Neural cell (in vitro differentiated cells): Measurements from ENCODE around the gene ARL4C. TPM values are rescaled to one million over a fixed set of nuclear protein-coding genes. Genes with fewer than 3 reads are reported as not detected.

Experiments used
- H2AFZ ChIP-seq: fragments of 200-600, 300-800 bp; sonication (generic), shearing (Covaris generic); 2 replicates; pipeline ENCODE4 v1.6.0; 2014; ENCODE audit warnings: low read depth, mild to moderate bottlenecking, antibody characterized with exemption, low read length, moderate library complexity
- H3F3A ChIP-seq: fragments of 200-600 bp; shearing (Covaris generic); 2 replicates; pipeline ENCODE4 v1.6.1; 2016; ENCODE audit warnings: mild to moderate bottlenecking, moderate library complexity, mixed read lengths, antibody characterized with exemption, low read length; ENCODE audit not compliant: insufficient read depth, poor library complexity, severe bottlenecking
- H3K27ac ChIP-seq: fragments of 200-600, 300-800 bp; sonication (generic), shearing (Covaris generic); 2 replicates; pipeline ENCODE4 v1.5.1; 2014; ENCODE audit warnings: mild to moderate bottlenecking, low read length, moderate library complexity
- H3K27me3 ChIP-seq: fragments of 300-800, 200-600 bp; sonication (generic), shearing (Covaris generic); 2 replicates; pipeline ENCODE4 v1.6.0; 2014; ENCODE audit warnings: mild to moderate bottlenecking, low read depth, low read length, moderate library complexity; ENCODE audit not compliant: insufficient read depth
- H3K36me3 ChIP-seq: fragments of 300-800, 200-600 bp; sonication (generic), shearing (Covaris generic); 2 replicates; pipeline ENCODE4 v1.5.1; 2014; ENCODE audit warnings: mild to moderate bottlenecking, antibody characterized with exemption, low read length, moderate library complexity; ENCODE audit not compliant: insufficient read depth
- H3K4me2 ChIP-seq: fragments of 300-800, 200-600 bp; sonication (generic), shearing (Covaris generic); 2 replicates; pipeline ENCODE4 v1.6.0; 2014; ENCODE audit warnings: mild to moderate bottlenecking, low read length
- H3K4me3 ChIP-seq: fragments of 300-800, 200-600 bp; sonication (generic), shearing (Covaris generic); 2 replicates; pipeline ENCODE4 v1.5.1; 2014; ENCODE audit warnings: mild to moderate bottlenecking, low read length, moderate library complexity
- H3K79me2 ChIP-seq: fragments of 200-600 bp; shearing (Covaris generic); replicated peaks from 2 replicates; pipeline ENCODE4 v1.6.0; 2014; ENCODE audit warnings: mild to moderate bottlenecking, low read length, moderate library complexity; ENCODE audit not compliant: insufficient read depth
- H3K9ac ChIP-seq: fragments of 300-800, 200-600 bp; sonication (generic), shearing (Covaris generic); 2 replicates; pipeline ENCODE4 v1.6.1; 2016; ENCODE audit warnings: mild to moderate bottlenecking, low read length, mixed read lengths
- H3K9me2 ChIP-seq: fragments of 200-600 bp; shearing (Covaris generic); 2 replicates; pipeline ENCODE4 v1.6.1; 2016; ENCODE audit warnings: mild to moderate bottlenecking, low read length, mixed read lengths; ENCODE audit not compliant: insufficient read depth
- H3K9me3 ChIP-seq: fragments of 200-600, 300-800 bp; sonication (generic), shearing (Covaris generic); 2 replicates; pipeline ENCODE4 v1.6.1; 2016; ENCODE audit warnings: mild to moderate bottlenecking, mixed run types, low read length, moderate library complexity, mixed read lengths
- H4K20me1 ChIP-seq: fragments of 200-600 bp; shearing (Covaris generic); 2 replicates; pipeline ENCODE4 v1.6.1; 2016; ENCODE audit warnings: mild to moderate bottlenecking, mixed run types; ENCODE audit not compliant: insufficient read depth
- EP300 ChIP-seq: fragments of 450-650 bp; conservative IDR thresholded peaks from 2 replicates; pipeline ENCODE4 v1.6.1; 2014; ENCODE audit warnings: antibody characterized with exemption, mild to moderate bottlenecking, moderate library complexity; ENCODE audit not compliant: poor library complexity, severe bottlenecking
- EZH2 ChIP-seq: fragments of 200-600, 300-800 bp; shearing (Covaris generic), sonication (generic); IDR thresholded peaks from 2 replicates; pipeline ENCODE4 v1.6.1; 2014; ENCODE audit warnings: antibody characterized with exemption, low read length, borderline replicate concordance, mild to moderate bottlenecking; ENCODE audit not compliant: insufficient read depth, poor library complexity, severe bottlenecking
- MXI1 ChIP-seq: fragments of 450-650 bp; conservative IDR thresholded peaks from 2 replicates; pipeline ENCODE4 v1.6.1; 2014; ENCODE audit warnings: antibody characterized with exemption, mild to moderate bottlenecking; ENCODE audit not compliant: poor library complexity, severe bottlenecking
- POLR2AphosphoS5 ChIP-seq: IDR thresholded peaks from 2 replicates; pipeline ENCODE4 v1.6.1; 2012
- RAD21 ChIP-seq: fragments of 450-650 bp; conservative IDR thresholded peaks from 2 replicates; pipeline ENCODE4 v1.6.1; 2014; ENCODE audit warnings: antibody characterized with exemption, mild to moderate bottlenecking, moderate library complexity
- SMC3 ChIP-seq: fragments of 450-650 bp; conservative IDR thresholded peaks from 2 replicates; pipeline ENCODE4 v1.6.1; 2014; ENCODE audit warnings: antibody characterized with exemption, mild to moderate bottlenecking, moderate library complexity; ENCODE audit not compliant: poor library complexity
- TAF1 ChIP-seq: IDR thresholded peaks from 2 replicates; pipeline ENCODE4 v1.6.1; 2012; ENCODE audit warnings: low read depth
- polyA plus RNA-seq: library from polyadenylated mRNA; depleted of rRNA; stranded (reverse); fragments of >200 nt; gene quantifications from 2 replicates; pipeline ENCODE4 v1.2.3, GENCODE V29; 2014
- TF ChIP-seq, protein P1 (sequence below): IDR thresholded peaks from 2 replicates; pipeline ENCODE4 v1.6.1; 2012; ENCODE audit warnings: borderline replicate concordance
- TF ChIP-seq, protein P2 (sequence below): fragments of 450-650 bp; IDR thresholded peaks from 2 replicates; pipeline ENCODE4 v1.5.1; 2014; ENCODE audit warnings: antibody characterized with exemption, mild to moderate bottlenecking, moderate library complexity; ENCODE audit not compliant: poor library complexity, severe bottlenecking

The ARL4C gene
- polyA plus RNA-seq, 1 donor from 2014 or later, result 20.3 TPM

DNA sequence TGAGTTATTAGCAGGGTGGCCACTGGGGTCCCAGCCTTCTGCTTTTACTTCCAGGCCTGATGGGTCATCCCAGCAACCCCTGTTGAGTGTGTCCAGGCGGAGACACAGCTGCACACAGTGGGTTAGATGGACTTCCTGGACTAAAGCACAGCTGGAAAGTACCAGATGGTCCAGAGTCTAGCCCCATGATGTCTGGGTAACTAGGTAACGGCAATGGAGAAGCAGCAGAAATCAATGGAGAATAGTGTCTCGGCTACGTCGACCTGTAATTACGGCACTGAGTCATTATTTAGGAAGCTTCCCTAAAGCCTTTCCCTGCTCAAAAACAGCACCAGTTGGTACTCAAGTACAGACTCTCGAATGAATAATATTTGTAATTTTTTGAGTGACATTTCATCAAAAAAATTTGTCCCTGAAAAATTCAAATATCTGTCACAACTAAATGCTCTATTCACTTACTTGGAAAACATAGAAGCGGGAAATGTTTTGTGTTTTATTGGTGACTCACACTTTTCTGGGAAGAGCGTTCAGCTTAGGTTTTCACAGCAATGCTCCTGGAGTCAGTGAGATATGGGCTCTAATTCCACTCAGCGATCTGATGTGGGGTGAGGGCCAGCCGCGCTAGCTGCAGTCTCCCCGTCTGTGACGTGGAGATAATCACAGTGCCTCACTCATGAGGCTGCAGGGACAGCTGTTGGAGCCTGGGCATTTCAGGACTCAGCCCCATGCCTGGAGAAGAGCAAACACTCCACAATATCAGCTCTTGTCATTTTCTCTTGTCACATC lies 16.2 kb upstream of the ARL4C start:
- Histone ChIP-seq H3K36me3 (no peaks in the 10 kb centered on the region), H3K79me2 (no peaks in the 10 kb centered on the region), H4K20me1 (no peaks in the 10 kb centered on the region), H2AFZ (no peak overlapping the region), H3K27ac (peak overlapping the region; percentile 46), H3K4me2 (no peak overlapping the region), H3K27me3 (no peaks in the 10 kb centered on the region), H3K4me3 (no peak overlapping the region), H3F3A (no peaks in the 10 kb centered on the region), H3K9me3 (no peaks in the 10 kb centered on the region), H3K9ac (no peak overlapping the region), H3K9me2 (no peaks in the 10 kb centered on the region)
- TF ChIP-seq, protein P1, sequence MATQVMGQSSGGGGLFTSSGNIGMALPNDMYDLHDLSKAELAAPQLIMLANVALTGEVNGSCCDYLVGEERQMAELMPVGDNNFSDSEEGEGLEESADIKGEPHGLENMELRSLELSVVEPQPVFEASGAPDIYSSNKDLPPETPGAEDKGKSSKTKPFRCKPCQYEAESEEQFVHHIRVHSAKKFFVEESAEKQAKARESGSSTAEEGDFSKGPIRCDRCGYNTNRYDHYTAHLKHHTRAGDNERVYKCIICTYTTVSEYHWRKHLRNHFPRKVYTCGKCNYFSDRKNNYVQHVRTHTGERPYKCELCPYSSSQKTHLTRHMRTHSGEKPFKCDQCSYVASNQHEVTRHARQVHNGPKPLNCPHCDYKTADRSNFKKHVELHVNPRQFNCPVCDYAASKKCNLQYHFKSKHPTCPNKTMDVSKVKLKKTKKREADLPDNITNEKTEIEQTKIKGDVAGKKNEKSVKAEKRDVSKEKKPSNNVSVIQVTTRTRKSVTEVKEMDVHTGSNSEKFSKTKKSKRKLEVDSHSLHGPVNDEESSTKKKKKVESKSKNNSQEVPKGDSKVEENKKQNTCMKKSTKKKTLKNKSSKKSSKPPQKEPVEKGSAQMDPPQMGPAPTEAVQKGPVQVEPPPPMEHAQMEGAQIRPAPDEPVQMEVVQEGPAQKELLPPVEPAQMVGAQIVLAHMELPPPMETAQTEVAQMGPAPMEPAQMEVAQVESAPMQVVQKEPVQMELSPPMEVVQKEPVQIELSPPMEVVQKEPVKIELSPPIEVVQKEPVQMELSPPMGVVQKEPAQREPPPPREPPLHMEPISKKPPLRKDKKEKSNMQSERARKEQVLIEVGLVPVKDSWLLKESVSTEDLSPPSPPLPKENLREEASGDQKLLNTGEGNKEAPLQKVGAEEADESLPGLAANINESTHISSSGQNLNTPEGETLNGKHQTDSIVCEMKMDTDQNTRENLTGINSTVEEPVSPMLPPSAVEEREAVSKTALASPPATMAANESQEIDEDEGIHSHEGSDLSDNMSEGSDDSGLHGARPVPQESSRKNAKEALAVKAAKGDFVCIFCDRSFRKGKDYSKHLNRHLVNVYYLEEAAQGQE, result peak; percentile 46
- no peak for TF ChIP-seq TAF1
- TF ChIP-seq EZH2, result no peak
- TF ChIP-seq EP300, result no peak
- TF ChIP-seq SMC3, result no peak
- TF ChIP-seq, protein P2, sequence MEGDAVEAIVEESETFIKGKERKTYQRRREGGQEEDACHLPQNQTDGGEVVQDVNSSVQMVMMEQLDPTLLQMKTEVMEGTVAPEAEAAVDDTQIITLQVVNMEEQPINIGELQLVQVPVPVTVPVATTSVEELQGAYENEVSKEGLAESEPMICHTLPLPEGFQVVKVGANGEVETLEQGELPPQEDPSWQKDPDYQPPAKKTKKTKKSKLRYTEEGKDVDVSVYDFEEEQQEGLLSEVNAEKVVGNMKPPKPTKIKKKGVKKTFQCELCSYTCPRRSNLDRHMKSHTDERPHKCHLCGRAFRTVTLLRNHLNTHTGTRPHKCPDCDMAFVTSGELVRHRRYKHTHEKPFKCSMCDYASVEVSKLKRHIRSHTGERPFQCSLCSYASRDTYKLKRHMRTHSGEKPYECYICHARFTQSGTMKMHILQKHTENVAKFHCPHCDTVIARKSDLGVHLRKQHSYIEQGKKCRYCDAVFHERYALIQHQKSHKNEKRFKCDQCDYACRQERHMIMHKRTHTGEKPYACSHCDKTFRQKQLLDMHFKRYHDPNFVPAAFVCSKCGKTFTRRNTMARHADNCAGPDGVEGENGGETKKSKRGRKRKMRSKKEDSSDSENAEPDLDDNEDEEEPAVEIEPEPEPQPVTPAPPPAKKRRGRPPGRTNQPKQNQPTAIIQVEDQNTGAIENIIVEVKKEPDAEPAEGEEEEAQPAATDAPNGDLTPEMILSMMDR, result no peak
- peak; percentile 44 for TF ChIP-seq POLR2AphosphoS5

DNA sequence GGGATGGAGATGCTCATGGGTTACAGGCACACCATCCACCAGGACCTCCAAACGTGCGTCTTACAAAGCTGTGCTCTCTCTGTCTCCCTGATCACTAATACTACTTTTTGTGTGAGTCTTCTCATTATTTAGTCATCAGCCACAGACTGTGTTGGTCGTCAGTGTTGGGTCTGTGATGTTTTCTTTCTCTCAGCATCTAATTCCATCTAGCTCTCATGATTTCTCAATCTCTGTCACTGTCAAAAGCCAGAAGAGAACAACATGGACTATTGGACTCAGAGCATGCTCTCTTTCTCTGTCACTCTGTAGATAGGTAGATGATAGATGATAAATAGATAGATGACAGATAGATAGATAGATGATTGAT lies 6.0 kb upstream of the ARL4C start:
- TF ChIP-seq POLR2AphosphoS5 (no peak), TAF1 (no peak), RAD21 (no peak), SMC3 (no peak), MXI1 (no peak), EZH2 (no peak), EP300 (no peak)
- TF ChIP-seq, protein P2, result no peak
- TF ChIP-seq, protein P1, result no peak
- H3K4me2 ChIP-seq, result no peak overlapping the region
- H2AFZ ChIP-seq, result no peak overlapping the region

More for the DNA sequence above, 6.0 kb upstream of the ARL4C start:
- Histone ChIP-seq H3K9me3 (no peaks in the 10 kb centered on the region), H3K9me2 (no peaks in the 10 kb centered on the region), H3K4me3 (no peak overlapping the region), H3K79me2 (no peaks in the 10 kb centered on the region), H3K9ac (no peak overlapping the region), H3K36me3 (no peaks in the 10 kb centered on the region), H3K27me3 (no peaks in the 10 kb centered on the region), H3F3A (no peaks in the 10 kb centered on the region), H4K20me1 (no peaks in the 10 kb centered on the region), H3K27ac (no peak overlapping the region)
